Loucy (cell line): ENCODE measurements around the gene TAP1.

Source experiments
- H2AFZ ChIP-seq: fragments of 200-600 bp; sonication (generic); 2 replicates; pipeline ENCODE4 v1.6.0; 2016; ENCODE audit warnings: antibody characterized with exemption, mild to moderate bottlenecking, low read length, moderate library complexity
- H3F3A ChIP-seq: fragments of 200-600 bp; 2 replicates; pipeline ENCODE4 v1.6.0; 2016; ENCODE audit warnings: antibody characterized with exemption, low read depth, mild to moderate bottlenecking
- H3K27me3 ChIP-seq: fragments of 200-600 bp; sonication (generic); 2 replicates; pipeline ENCODE4 v1.6.1; 2014; ENCODE audit warnings: low read length, mild to moderate bottlenecking; ENCODE audit not compliant: insufficient read depth, poor library complexity, severe bottlenecking
- H3K36me3 ChIP-seq: fragments of 200-600 bp; sonication (generic); 2 replicates; pipeline ENCODE4 v1.6.1; 2016; ENCODE audit warnings: low read length; ENCODE audit not compliant: insufficient read depth
- H3K4me1 ChIP-seq: fragments of 200-600 bp; sonication (generic); 2 replicates; pipeline ENCODE4 v1.5.1; 2014; ENCODE audit warnings: low read length, mild to moderate bottlenecking; ENCODE audit not compliant: insufficient read depth, poor library complexity, severe bottlenecking
- H3K4me2 ChIP-seq: fragments of 200-600 bp; sonication (generic); 2 replicates; pipeline ENCODE4 v1.6.0; 2014; ENCODE audit warnings: antibody characterized with exemption, low read length, low read depth, mild to moderate bottlenecking; ENCODE audit not compliant: poor library complexity, severe bottlenecking
- H3K4me3 ChIP-seq: fragments of 200-600 bp; sonication (generic); 2 replicates; pipeline ENCODE4 v1.5.1; 2014; ENCODE audit warnings: low read length, mild to moderate bottlenecking, mixed read lengths; ENCODE audit not compliant: poor library complexity, severe bottlenecking
- H3K79me2 ChIP-seq: fragments of 200-600 bp; sonication (generic); 2 replicates; pipeline ENCODE4 v1.6.1; 2014; ENCODE audit warnings: low read length; ENCODE audit not compliant: insufficient read depth
- H3K9ac ChIP-seq: fragments of 200-600 bp; sonication (generic); 2 replicates; pipeline ENCODE4 v1.6.0; 2014; ENCODE audit warnings: mild to moderate bottlenecking, low read depth, low read length, moderate library complexity; ENCODE audit not compliant: poor library complexity, severe bottlenecking
- H3K9me2 ChIP-seq: fragments of 200-600 bp; sonication (generic); replicated peaks from 2 replicates; pipeline ENCODE4 v1.6.1; 2016; ENCODE audit warnings: low read depth, low read length, mixed read lengths
- H3K9me3 ChIP-seq: fragments of 200-600 bp; sonication (generic); 2 replicates; pipeline ENCODE4 v1.6.1; 2014; ENCODE audit warnings: mild to moderate bottlenecking, antibody characterized with exemption, low read length, low read depth; ENCODE audit not compliant: insufficient read depth
- H4K20me1 ChIP-seq: fragments of 200-600 bp; sonication (generic); 2 replicates; pipeline ENCODE4 v1.6.0; 2014; ENCODE audit warnings: antibody characterized with exemption, low read length, mild to moderate bottlenecking; ENCODE audit not compliant: insufficient read depth, poor library complexity, severe bottlenecking
- CTCF ChIP-seq: fragments of 200-600 bp; sonication (generic); conservative IDR thresholded peaks from 2 replicates; pipeline ENCODE4 v1.5.1; 2014; ENCODE audit warnings: mild to moderate bottlenecking, antibody characterized with exemption, low read length
- EZH2phosphoT487 ChIP-seq: fragments of 200-600 bp; IDR thresholded peaks from 2 replicates; pipeline ENCODE4 v1.6.1; 2018; ENCODE audit warnings: antibody characterized with exemption, mild to moderate bottlenecking, moderate library complexity, borderline replicate concordance

The TAP1 gene

DNA sequence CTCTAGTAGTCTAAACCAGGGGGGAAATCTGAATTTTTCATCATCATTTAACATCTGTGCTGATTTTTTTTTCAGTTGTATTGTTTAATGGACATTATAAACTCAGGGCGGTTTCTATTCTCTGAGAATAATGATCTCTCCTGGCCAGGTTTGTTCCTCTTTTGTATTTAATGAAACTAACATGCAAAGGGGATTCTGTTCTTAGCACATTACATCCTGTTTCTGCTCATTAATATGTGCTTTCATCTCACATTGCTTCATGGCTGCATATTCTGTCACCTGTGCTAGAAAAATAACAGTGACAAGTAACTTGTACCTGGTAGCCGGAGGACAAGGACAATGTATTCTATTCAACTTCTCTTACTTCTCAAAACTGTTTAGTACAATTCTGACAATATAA, 37.5 kb downstream of the TAP1 start:
- H3K9ac ChIP-seq, result no peak overlapping the region
- no peaks in the 10 kb centered on the region for H3K4me1 ChIP-seq
- no peaks in the 10 kb centered on the region for H3K27me3 ChIP-seq
- no peaks in the 10 kb centered on the region for H3F3A ChIP-seq
- H3K36me3 ChIP-seq, result no peaks in the 10 kb centered on the region
- H3K4me3 ChIP-seq, result no peak overlapping the region
- no peaks in the 10 kb centered on the region for H3K9me3 ChIP-seq
- H3K79me2 ChIP-seq, result no peaks in the 10 kb centered on the region
- H4K20me1 ChIP-seq, result no peaks in the 10 kb centered on the region
- H2AFZ ChIP-seq, result no peak overlapping the region
- no peaks in the 10 kb centered on the region for H3K9me2 ChIP-seq
- TF ChIP-seq EZH2phosphoT487 (no peak), CTCF (no peak)
- H3K4me2 ChIP-seq, result no peak overlapping the region

DNA sequence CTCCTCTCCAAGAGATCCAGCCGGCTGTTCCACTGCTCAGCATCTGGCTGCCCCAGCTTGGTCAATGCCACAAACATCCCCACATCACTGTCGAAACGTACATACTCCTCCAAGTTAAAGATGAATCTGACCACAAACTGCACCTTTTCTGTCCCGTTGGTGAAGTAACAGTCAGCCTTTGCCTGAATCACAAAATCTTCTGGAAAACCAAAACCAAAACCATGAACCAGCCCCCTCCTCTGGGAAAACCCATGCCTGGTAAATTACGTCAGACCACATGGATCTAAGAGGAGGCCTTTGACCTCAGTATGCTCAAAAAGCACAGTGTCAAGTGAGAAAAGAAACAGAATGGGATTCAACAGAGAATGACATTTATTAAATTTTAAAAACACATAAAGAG, 38.4 kb downstream of the TAP1 start:
- H3K4me2 ChIP-seq, result no peak overlapping the region
- no peaks in the 10 kb centered on the region for H3K9me2 ChIP-seq
- H4K20me1 ChIP-seq, result no peaks in the 10 kb centered on the region
- H3K4me3 ChIP-seq, result no peak overlapping the region
- H3K9me3 ChIP-seq, result no peaks in the 10 kb centered on the region
- TF ChIP-seq EZH2phosphoT487 (no peak), CTCF (no peak)
- H3K79me2 ChIP-seq, result no peaks in the 10 kb centered on the region
- no peaks in the 10 kb centered on the region for H3F3A ChIP-seq
- no peaks in the 10 kb centered on the region for H3K4me1 ChIP-seq
- H2AFZ ChIP-seq, result no peak overlapping the region
- no peaks in the 10 kb centered on the region for H3K36me3 ChIP-seq
- H3K9ac ChIP-seq, result no peak overlapping the region
- H3K27me3 ChIP-seq, result no peaks in the 10 kb centered on the region

- Histone ChIP-seq H3K79me2 (no peaks in the 10 kb centered on the region), H3K4me2 (no peak overlapping the region), H3K9me2 (no peaks in the 10 kb centered on the region), H4K20me1 (no peaks in the 10 kb centered on the region), H3K9me3 (no peaks in the 10 kb centered on the region), H3F3A (no peaks in the 10 kb centered on the region), H3K36me3 (no peaks in the 10 kb centered on the region), H3K4me1 (no peaks in the 10 kb centered on the region), H3K4me3 (no peak overlapping the region), H3K27me3 (no peaks in the 10 kb centered on the region), H2AFZ (no peak overlapping the region), H3K9ac (no peak overlapping the region)
- TF ChIP-seq EZH2phosphoT487 (no peak), CTCF (no peak)
These were observed 39.4 kb downstream of the TAP1 start for GRCh38 chr6:32814145-32814544.
